Measurements from ENCODE around the gene CDH8.
"Not testable (repeated sequence)": the region's sequence is repeated elsewhere in the genome, so short reads cannot be mapped to it uniquely, and the experiment has no call there.

The CDH8 gene

DNA sequence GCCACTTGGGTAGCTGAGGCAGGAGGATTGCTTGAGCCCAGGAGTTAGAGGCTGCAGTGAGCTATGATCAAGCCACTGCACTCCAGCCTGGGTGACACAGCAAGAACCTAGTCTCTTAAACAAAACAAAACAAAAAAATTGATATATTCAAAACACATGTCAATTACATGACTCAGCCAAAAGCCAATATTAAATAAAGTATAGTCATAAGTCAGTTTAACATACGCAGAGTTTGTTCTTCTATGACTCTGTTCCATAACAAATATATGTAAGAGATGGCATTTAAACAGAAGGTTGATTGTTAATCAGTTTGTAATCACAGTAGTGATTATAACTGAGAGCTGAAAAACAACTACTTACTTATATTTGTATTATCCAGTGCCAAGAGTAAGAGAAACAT is 106.5 kb downstream of the CDH8 start:
- no peak for DNase-seq

DNA sequence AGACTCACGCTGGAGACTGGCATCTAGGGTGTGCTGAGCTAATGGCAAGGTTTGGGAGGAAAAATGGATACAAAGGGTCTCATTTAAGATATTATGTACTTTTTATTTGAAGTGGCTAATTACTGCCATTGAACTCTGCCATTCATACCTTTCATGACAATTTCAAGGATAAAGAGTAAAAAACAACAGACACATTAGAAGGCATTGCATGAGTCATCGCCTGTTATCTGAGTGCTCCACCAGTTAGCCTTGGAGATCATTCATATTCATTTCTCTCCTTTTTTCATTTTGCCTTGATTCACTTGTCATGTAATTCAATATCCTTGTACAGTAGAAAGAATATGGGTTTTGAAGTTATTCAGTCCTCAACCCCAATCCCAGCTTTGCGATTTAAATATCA is 109.5 kb downstream of the CDH8 start:
- DNase-seq: no peak

DNA sequence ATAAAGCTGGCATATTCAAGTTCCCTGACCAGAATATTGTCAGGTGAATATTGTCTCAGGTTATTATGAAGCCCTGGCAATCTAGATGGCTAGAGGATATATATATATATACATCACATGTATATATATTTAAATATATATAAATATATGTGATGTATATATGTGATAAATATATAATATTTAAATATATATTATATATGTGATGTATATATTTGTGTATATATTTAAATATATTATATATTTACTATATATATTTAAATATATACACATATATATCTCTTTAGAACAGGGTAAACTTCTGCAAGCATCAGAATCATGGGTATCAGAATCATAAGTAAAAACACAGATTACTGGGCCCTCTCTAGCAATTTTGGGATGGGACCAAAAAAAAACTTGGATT is 112.6 kb downstream of the CDH8 start:
- DNase-seq: no peak

DNA sequence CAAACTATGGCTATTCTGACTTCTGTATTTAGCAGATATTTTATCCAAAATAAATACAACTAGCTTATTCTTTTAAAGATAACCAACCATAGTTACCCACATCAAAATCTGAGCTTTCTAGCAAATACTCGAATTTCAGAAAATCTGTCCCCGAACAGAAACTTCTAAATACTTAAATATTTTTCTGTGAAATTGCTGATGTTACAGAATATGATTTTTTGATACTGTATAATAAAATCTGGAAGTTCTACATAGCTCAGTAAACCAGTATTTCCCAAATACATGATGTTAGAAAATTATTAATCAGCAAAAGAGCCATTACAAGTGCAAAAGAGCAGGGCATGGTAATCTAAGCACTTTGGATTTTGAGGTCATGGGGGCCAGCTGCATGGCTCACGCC is 114.9 kb downstream of the CDH8 start:
- DNase-seq: no peak

DNA sequence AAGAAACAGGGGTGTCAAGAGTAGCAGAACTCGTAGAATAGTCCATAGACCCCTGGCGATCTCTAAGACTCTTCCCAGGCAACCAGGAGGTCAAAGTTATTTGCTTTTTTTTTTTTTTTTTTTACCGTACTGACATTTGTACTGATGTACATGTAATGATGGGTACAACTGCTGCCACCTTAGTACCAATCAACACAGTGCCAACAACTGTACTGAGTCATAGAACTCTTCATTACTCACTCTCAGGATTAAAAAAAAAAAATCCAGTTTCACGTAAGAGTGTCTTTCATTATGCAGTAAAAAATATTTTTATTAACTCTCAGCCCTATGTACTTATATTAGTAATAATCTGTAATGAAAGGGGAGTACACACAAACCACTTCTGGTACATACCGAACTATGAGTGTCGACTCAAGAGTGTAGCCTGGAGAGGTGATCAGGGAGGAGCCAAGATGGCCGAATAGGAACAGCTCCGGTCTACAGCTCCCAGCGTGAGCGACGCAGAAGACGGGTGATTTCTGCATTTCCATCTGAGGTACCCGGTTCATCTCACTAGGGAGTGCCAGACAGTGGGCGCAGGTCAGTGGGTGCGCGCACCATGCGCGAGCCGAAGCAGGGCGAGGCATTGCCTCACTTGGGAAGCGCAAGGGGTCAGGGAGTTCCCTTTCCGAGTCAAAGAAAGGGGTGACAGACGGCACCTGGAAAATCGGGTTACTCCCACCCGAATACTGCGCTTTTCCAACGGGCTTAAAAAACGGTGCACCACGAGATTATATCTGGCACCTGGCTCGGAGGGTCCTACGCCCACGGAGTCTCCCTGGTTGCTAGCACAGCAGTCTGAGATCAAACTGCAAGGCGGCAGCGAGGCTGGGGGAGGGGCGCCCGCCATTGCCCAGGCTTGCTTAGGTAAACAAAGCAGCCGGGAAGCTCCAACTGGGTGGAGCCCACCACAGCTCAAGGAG is 118.1 kb downstream of the CDH8 start:
- not testable (repeated sequence) for DNase-seq

DNA sequence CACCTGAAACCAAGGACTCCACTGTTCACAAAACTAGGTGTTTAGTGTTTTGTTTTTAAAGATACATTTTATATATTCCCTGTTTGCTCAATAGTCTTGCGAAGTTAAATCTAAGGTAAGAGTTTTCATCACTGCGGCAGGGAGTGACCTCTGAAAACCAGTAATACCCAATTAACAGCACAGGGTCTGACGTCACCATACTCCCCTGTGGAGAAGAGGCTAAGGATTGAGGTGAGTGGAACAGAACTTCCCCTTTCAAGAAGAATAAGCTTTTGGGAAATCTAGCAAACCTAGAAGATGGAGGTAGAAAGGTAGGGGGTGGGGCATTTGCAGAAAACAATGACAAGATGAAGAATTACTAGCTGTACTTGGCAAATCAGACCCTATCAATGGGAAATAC is 120.7 kb downstream of the CDH8 start:
- no peak for DNase-seq

DNA sequence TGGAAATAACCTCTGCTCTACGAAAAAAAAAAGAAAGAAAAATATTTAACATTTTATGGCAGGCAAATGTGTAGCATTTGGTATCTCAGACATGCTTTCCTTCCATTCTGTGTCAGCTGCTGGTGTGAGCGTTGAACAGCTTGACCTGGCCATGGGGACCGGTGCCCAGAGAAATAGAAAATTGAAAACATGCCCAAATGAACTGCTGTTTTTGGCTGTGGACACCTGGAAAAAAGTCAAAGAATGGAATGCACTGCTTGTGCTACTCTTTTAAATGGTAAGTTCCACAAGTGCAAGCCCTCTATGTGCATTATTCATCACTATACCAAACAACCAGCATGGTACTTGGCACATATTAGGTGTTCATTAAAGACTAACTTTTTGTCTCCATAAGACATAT is 127.2 kb downstream of the CDH8 start:
- no peak for DNase-seq

DNA sequence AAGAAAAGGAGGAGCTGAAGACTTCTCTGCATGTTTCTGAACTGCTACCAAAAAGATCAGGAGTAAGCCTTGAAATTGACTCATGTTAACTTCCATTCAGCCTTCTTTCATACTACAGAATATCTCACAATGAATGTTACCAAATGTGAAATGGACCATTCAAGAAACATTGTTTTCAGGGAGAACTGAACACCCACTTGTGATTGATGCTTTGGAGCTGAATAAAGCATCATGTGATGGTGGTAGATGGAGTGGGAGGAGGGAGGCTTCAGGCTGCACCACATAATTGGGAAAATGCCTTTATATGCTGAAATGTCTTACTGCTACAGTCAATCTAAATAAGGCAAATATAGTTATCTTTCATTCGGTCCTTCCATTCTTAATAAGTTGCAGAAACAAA is 127.8 kb downstream of the CDH8 start:
- DNase-seq: no peak

DNA sequence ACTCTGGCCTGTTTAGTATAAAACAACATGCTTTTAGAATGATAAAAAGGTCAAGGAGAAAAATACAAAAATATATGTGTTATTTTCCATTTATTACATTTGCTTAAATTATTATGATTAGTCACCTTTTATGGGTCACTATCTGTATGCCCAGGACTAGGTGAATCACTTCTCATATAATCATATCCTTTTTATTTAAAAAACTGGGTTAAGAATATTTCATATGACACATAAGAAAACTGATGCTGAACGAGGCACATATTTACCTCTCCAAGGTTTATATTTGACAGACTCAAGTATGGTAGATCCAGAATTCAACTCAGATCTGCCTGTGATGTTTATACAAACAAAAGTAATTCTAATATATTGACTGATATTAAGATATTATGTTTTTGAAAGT is 134.5 kb downstream of the CDH8 start:
- no peak for DNase-seq

DNA sequence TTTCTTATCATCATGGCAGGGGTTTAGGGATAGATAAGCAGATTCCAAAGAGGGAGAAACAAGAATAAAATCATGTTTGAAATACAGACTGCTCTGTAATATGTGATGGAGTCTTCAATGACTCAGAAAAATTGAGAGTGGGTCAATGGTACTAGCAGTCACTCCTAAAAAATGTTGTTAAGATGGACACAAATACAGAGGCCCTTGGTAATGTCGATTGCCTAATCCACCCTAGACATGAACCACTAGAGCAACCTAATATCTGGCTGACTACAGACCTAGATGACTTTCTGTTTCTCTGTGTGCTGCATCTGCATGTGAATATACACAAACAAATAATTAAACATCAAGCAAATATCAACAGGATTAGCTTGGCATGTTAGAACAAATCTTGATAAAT is 135.8 kb downstream of the CDH8 start:
- no peak for DNase-seq

DNA sequence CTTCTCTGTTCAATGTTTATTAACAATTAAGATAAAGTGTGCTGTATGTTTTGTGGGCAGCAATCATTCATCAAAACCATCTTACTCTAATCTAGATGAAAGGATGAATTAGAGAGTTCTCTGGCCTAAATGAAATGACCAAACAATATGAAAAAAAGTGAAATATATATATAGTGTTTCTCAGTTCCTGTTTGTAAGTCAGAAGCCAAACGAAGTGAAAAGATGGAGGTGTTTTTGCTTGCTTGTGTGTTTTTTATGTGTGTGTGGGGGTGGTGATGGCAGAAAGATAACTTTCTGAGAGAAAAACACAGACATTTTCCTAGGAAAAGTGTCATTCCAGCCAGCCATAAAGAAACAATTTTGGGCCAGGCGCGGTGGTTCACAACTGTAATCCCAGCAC is 138.6 kb downstream of the CDH8 start:
- no peak for DNase-seq

DNA sequence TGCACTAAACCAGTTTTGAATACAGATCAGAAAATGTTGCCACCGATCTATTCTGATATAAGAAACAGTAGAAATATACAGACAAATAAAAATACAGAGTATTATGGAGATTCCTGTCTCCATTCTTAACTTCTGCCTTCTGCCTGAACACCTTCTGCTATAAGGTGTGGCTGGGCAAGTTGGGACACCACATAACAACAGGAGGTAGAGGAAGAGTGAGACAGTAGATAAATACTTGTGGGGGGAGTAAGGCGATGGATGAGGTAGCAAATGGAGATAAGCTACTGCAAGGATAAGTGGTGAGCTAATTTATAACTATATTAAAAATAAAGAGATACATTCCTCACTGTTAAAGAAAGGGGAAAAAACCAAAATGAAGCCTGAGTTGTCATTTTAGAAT is 143.7 kb downstream of the CDH8 start:
- no peak for DNase-seq

DNA sequence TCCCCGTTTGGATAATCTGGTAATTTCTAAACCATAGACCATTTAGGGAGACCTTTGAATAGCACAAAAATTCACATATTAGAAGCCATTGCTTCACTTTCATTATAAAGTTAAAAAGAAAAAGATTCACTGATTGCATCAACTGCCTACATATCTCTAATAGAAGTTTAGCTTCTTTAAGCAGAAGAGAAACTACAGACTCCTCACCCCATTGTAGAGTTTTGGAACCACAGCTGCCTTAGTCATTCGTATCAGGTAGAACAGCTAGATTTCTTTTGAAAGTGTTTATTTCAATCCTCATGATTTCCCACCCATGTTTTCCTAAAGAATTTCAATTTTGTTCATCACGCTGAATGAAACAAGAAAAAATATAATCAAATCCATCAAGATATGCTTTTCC is 144.8 kb downstream of the CDH8 start:
- DNase-seq: no peak

DNA sequence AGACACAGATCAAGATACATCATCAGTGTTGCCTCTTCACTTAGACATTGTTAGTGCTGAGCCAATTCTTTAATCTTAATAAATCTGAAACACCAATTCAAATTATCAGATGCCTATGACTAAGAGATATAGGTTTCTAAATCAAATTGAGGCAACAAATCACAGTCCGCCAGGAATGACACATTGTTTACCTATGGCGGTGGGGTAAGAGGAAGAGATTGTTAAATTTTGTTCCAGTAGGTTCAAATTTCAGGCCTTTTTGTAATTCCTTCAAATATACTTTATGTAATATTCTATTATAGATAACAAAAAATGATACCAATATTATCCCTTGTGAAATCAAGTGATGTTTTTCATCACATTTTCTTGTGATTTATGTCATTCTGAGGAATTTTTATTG is 145.9 kb downstream of the CDH8 start:
- DNase-seq: no peak

DNA sequence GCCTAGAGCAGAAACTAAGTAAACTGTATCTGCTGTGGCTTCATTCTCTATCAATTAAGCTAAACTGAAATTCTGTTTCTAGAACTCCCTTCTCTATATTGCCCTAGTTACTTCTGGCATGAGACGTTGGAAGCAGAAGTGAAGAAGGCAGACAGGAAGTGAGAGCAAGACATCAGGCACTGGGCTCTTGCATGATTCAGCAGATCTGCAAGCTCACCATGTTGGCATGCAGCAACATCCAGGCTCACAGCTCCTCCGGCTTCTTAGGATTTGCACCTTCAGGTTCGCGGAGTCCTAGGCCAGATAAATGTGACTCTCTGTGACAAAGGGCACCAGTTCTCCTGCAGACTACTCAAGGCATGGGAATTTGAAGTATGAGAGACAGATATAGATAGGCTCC is 148.3 kb downstream of the CDH8 start:
- no peak for DNase-seq

DNA sequence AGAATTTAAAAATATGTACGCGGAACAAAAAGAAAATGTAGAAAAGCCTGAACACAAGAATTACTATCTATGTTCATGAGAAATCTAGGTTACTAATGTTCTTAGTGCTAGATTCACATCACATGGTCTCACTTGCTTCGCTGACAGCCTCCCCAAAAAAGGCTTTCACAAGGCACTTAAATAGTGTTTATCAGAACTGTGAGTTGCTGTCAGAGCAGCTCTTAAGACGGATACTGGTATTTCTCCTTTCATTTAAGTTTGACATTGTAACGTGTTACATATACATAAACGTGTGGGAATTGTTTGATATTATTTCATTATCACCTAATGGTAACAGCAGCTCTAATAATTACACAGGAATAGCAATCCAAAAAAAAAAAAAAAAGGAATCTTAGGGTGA is 150.9 kb downstream of the CDH8 start:
- no peak for DNase-seq

DNA sequence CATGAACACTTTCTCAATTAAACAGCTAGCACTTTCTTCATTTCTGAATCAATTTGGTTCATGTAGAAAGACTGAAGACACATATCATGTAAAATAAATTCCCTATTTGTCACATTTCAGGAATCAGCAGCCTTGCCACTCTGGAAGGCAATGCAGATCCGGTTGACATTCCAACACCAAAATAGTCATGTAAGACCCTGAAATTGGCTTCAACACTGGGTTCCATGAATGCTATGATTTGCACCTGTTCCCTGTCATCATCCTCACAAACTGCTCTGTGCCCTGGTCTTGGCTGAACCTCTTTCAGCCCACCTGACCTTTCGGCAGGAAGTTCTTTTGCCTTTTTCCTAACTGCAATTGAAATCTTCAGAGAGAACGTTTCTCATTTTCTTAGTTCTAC is 156.9 kb downstream of the CDH8 start:
- DNase-seq: no peak

DNA sequence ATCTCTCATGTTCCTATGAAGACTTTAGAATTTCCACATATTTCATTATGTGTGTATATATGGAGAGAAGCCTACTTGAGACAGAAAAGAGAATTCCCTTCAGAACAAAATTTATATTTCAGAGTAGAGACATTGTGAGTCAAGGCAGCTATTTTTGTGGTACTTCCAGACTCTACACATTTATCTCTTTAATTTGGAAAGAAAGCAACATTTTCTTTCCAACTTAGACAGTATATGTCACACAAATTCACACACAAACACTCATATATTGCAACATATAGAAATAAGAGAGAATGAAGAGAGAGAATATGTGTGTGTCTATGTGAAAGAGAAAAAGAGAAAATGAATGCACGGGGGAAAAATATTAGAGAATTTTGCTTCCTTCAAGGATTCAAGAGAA is 158.8 kb downstream of the CDH8 start:
- no peak for DNase-seq

DNA sequence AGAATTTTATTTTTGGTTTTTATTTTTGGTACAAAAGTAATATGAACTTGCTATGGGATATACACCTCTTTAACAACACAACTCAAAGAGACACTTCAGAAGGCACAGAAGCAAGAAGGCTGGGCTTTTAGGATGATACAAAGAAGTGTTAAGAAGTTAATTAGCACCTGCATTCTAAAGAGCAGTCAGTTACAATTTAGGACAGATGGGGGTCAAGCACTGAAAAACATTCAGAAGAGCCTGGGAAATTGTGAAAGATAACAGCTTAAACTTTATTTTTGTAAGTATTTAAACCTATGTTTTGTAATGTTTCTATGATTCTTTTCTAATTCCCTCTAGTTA is 163.5 kb downstream of the CDH8 start:
- DNase-seq: no peak

DNA sequence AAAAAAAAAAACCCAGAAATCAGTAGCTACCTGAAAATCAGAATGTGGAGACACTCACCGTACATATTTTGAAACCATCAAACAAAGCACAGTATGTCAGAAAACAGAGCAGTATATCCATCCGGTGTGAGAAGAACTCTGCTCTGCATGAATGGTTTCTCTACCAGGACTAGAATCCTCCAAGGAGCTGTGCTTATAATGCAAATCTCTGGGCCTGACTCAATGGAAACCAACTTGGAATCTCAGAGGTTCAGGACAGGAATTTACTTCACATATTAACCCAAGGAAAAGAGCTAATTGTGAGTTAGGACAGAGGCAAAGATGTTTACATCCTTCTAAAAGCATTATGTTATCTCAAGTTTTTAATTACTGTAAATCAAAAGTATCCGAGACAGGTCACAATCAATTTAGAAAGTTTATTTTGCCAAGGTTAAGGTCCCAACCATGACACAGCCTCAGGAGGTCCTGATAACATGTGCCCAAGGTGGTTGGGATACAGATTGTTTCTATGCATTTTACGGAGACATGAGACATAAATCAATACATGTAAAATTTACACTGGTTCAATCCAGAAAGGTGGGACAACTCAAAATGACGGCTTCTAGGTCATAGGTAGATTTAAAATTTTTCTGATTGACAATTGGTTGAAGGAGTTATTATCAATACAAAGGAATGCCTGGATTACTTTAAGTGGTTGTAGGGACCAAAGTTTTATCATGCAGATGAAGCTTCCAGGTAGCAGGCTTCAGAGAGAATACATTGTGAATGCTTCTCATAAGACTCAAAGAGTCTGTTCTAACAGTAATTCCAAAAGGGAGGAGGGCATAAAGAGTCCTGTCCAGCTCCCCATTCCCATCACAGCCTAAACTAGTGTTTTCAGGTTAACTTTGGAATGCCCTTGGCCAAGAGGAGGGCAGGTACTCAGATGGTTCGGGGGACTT is 164.1 kb downstream of the CDH8 start:
- DNase-seq: no peak

DNA sequence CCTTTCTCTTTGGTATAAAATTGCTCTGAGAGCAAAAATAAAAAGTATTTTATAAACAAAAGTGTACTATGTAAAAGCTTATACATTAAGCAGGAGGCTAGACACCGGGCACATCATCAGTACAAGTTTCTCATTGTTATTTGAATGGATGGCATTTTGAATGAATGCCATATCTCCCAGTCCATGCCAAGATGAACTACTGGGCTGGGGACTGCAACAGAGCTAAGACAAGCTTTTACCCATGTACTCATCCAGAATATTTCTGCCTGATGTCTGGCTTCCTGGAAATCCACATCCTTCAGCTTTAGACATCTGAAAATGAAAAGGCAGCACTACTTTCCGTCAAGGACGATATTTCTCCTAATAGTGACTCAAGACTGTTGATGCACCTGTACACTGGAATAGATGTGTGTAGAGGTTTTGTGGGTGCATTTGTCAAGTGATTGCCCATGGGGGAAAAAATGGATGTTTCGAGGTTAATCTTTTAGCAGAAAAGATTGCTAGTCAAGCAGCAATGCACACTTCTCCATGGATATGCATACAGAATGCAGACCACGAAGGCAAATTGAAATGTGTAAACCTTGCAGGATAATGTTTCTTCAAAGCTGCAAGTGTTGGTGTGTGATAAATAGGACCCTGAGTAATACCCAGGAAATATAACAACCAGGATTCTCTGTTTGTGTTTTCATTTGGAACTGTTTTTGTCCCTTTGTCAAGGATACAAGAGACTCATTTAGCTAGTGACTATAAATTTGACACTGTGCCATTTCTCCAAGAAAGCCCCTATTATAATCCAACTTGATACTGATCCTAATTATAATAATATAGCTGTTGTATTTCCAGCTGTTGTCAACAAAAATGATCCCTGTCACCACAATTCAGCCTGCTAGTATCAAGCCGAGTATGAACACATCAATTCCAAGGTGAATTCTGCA is 173.8 kb downstream of the CDH8 start:
- no peak for DNase-seq

DNA sequence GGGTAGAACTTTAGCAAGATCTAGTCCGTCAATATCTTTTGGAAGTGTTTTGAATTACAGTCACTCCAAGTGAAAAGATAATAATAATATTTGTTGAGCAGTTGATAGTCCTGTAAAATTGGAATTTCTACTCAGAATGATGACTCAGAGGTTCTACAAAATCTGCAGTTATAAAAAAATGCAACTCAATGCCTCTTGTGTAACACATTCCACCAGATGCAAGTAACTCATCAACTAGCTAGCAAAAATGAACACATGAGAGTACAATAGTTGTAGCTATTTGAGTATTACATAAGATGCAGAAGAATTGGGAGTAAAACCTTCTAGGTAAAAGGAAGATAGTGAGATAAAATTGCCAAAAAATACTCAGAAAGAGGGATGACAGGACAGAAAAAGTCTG is 177.2 kb downstream of the CDH8 start:
- DNase-seq: no peak

DNA sequence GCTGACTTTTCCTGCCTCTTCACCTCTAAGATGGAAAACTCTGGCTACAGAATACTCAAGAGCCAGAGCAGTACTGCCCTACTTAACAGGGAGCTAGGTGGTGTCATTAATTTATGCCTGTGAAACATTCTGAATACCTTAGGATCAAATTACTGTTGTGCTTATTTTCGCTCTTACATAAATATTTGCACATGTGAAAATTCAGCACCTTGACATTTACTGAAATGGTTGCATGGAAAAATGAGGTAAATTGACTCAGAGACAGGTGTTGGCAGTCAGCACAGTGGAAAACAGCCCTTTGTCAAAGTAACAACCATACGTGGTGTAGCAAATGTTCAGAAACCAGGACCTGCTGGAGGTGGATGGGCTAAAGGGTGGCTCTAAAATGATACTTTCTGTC is 193.6 kb downstream of the CDH8 start:
- DNase-seq: no peak

Data from NCI-H1092 (cell line).